MM.1S (cell line): ENCODE data around the gene GCC1.

ENCODE experiments used
- EZH2 ChIP-seq: fragments of 300-600 bp; sonication (generic); optimal IDR thresholded peaks from 2 replicates; pipeline ENCODE3; 2017; ENCODE audit warnings: low read depth, mild to moderate bottlenecking, antibody characterized with exemption, low read length, mixed read lengths
- EZH2phosphoT487 ChIP-seq: fragments of 300-600 bp; sonication (generic); IDR thresholded peaks from 2 replicates; pipeline ENCODE4 v1.6.1; 2018; ENCODE audit warnings: antibody characterized with exemption, low read length
- TF ChIP-seq, protein P1 (sequence below): fragments of 300-600 bp; sonication (generic); IDR thresholded peaks from 2 replicates; pipeline ENCODE4 v1.5.1; 2016; ENCODE audit warnings: antibody characterized with exemption, low read length, mixed read lengths

DNA sequence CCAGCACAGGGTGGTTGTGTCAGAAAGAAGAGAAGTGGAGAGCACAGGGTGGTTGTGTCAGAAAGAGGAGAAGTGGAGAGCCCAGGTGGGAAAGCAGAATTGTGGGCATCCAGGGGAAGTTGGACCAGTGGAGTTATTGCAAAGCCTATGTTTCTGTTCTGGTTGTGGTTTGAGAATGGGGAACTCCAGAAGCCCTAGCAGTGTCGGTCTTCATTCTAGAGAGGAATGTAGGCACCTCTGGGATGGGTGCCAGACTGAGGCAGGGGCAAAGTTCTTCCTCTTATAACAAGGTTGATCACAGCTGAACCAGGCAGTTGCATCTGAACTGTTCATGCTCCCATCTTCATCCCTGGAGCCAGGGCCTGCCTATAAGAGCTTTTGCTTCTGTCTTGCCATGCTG lies 9.1 kb upstream of the GCC1 start:
- TF ChIP-seq, protein P1, sequence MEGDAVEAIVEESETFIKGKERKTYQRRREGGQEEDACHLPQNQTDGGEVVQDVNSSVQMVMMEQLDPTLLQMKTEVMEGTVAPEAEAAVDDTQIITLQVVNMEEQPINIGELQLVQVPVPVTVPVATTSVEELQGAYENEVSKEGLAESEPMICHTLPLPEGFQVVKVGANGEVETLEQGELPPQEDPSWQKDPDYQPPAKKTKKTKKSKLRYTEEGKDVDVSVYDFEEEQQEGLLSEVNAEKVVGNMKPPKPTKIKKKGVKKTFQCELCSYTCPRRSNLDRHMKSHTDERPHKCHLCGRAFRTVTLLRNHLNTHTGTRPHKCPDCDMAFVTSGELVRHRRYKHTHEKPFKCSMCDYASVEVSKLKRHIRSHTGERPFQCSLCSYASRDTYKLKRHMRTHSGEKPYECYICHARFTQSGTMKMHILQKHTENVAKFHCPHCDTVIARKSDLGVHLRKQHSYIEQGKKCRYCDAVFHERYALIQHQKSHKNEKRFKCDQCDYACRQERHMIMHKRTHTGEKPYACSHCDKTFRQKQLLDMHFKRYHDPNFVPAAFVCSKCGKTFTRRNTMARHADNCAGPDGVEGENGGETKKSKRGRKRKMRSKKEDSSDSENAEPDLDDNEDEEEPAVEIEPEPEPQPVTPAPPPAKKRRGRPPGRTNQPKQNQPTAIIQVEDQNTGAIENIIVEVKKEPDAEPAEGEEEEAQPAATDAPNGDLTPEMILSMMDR, result no peak
- no peak for TF ChIP-seq EZH2phosphoT487
- TF ChIP-seq EZH2, result no peak
